Activated T-helper 17 cell treated with anti-CD3 and anti-CD28 coated beads, Interleukin-2, amount 50 U/mL, for 72 hours (primary cell): Measurements from ENCODE around the gene DEXI. TPM values are rescaled to one million over a fixed set of nuclear protein-coding genes. Genes with fewer than 3 reads are reported as not detected.

Experiments
- ATAC-seq: fragments of 150-1000 bp; cut with Tn5 transposase; replicated peaks from 2 replicates; pipeline ENCODE4 v1.10.0; 2021; ENCODE audit warnings: mild to moderate bottlenecking, moderate library complexity
- H3K27ac Mint-ChIP-seq: one replicate; pipeline ENCODE4 v1.8.0; 2022; ENCODE audit warnings: mixed read lengths
- H3K27me3 Mint-ChIP-seq: one replicate; pipeline ENCODE4 v1.8.0; 2022; ENCODE audit warnings: mixed read lengths
- H3K36me3 Mint-ChIP-seq: one replicate; pipeline ENCODE4 v1.8.0; 2022; ENCODE audit warnings: low read depth, mild to moderate bottlenecking, mixed read lengths
- H3K4me1 Mint-ChIP-seq: one replicate; pipeline ENCODE4 v1.8.0; 2022; ENCODE audit warnings: mixed read lengths
- H3K4me3 Mint-ChIP-seq: one replicate; pipeline ENCODE4 v1.8.0; 2022; ENCODE audit warnings: mild to moderate bottlenecking, mixed read lengths
- H3K9me3 Mint-ChIP-seq: one replicate; pipeline ENCODE4 v1.8.0; 2022; ENCODE audit warnings: mixed read lengths
- total RNA-seq, 2 donors: library from RNA; stranded (reverse); gene quantifications; one replicate each; pipeline ENCODE4 v1.2.3, GENCODE V29; 2022

DEXI gene
- total RNA-seq, 2 donors from 2014 or later = 22.6 to 24.6 TPM

DNA sequence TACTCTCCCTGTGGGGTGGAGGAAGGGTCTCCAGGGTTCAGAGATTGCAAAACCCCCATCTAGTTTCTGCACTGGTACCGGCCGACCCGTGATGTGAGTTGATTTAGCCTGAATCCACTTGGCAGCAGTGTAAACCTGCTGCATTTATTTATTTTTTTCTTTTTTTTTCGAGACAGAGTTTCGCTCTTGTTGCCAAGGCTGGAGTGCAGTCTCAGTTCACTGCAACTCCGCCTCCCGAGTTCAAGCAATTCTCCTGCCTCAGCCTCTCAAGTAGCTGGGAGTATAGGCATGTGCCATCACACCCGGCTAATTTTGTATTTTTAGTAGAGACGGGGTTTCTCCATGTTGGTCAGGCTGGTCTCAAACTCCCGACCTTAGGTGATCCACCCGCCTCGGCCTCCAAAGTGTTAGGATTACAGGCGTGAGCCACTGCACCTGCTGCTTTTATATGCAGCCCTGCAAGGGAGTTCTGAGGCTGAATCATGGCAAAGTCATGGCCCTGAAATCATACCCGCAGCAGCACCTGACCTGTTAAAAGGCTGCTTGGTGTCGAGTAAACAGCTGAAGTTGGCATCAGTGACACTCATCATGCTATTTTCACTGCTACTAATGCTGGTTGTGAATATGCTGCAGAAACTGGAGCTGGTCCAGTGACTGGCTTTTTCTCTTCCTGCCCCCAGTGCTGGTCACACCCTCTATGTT lies 21.4 kb downstream of the DEXI start:
- Mint-ChIP-seq H3K27ac (no peak overlapping the region), H3K9me3 (no peaks in the 10 kb centered on the region), H3K36me3 (peaks cover 5% of the 10 kb centered on the region), H3K27me3 (no peaks in the 10 kb centered on the region), H3K4me3 (no peak overlapping the region), H3K4me1 (peaks cover 7% of the 10 kb centered on the region)
- ATAC-seq = no peak

DNA sequence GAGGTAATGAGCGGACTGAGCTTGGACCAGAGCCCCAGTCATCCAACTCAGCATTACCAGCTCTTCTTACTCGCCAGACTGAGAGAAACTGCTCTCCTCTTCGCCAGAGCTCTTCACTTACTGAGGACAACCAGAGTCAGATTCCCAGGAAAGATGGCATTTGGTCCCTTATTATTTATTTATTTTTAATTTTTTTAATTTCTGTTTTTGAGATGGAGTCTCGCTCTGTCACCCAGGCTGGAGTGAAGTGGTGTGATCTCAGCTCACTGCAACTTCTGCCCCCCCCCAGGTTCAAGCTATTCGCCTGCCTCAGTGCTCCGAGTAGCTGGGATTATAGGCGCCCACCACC lies 23.3 kb downstream of the DEXI start:
- no peak for ATAC-seq
- Mint-ChIP-seq H3K9me3 (no peaks in the 10 kb centered on the region), H3K27ac (no peak overlapping the region), H3K4me1 (peaks cover 12% of the 10 kb centered on the region), H3K36me3 (no peaks in the 10 kb centered on the region), H3K27me3 (no peaks in the 10 kb centered on the region), H3K4me3 (no peak overlapping the region)

DNA sequence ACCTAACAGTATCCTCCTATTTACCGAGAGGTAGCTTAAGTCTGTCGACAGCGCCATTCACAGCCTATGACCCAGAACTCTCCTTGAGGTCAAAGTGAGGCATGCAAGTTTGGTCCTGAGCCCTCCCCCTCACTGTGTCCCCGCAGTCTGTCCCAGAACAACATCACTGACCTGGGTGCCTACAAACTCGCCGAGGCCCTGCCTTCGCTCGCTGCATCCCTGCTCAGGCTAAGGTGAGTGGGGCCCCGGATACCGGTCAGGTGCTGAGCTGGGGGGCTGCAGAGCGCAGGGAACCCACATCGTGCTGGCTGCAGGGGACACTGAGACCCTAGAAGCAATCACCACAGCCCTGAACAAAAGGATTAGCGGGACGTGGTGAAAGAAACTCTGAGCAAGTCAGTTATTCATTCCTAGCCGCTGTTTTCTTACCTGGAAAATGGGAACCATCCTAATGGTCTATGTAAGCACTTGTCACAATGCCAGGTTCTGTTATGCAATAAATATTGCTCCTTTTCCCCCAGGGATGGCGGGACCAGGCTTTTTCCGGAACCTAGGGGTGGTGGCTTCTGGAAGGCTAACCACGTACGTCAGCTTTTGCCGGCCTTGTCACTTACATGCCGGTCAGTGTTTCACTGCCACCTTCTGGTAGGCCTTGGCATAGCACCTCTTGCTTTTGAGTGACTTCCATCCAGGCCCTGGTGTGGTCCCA lies 23.8 kb downstream of the DEXI start:
- H3K27ac Mint-ChIP-seq = no peak overlapping the region
- peak; percentile 74 for ATAC-seq

DNA sequence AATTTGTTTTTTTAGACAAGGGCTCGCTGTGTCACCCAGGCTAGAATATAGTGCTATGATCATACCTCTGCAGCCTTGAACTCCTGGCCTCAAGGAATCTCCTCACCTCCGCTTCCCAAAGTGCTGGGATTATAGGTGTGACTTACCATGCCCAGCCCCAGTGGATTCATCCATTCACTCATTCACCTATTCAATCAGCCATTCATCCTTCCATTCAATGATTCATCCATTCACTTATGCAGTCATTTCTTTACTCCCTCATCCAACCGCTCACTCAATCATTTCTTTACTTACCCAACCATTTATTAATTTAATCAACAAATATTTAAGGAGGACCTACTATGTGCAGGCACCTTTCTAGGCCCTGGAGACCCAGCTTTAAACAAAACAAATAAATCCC lies 25.7 kb downstream of the DEXI start:
- ATAC-seq = peak; percentile 66
- H3K36me3 Mint-ChIP-seq = no peaks in the 10 kb centered on the region
- peaks cover 12% of the 10 kb centered on the region for H3K4me1 Mint-ChIP-seq
- H3K9me3 Mint-ChIP-seq = no peaks in the 10 kb centered on the region
- peak overlapping the region; percentile 1 for H3K4me3 Mint-ChIP-seq
- no peak overlapping the region for H3K27ac Mint-ChIP-seq
- no peaks in the 10 kb centered on the region for H3K27me3 Mint-ChIP-seq

More for the DNA sequence above, 23.8 kb downstream of the DEXI start:
- Mint-ChIP-seq H3K27me3 (no peaks in the 10 kb centered on the region), H3K4me1 (peaks cover 12% of the 10 kb centered on the region), H3K9me3 (no peaks in the 10 kb centered on the region), H3K36me3 (no peaks in the 10 kb centered on the region), H3K4me3 (no peak overlapping the region)

DNA sequence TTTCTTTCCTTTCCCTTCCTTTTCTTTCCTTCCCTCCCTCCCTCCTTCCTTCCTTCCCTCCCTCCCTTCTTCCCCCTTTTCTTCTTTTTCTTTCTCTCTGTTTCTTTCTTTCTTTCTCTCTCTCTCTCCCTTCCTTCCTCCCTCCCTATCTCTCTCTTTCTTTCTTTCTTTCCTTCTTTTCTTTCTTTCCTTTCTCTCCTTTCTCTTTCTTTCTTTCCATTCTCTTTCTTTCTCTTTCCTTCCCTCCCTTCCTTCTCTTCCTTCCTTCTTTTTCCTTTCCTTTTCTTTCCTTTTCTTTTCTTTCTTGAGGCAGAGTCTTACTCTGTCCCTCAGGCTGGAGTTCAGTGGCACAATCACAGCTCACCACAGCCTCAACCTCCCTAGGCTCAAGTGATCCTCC lies 31.0 kb downstream of the DEXI start:
- no peaks in the 10 kb centered on the region for H3K36me3 Mint-ChIP-seq
- H3K27me3 Mint-ChIP-seq = no peaks in the 10 kb centered on the region
- ATAC-seq = no peak
- H3K27ac Mint-ChIP-seq = peak overlapping the region; percentile 62
- no peaks in the 10 kb centered on the region for H3K9me3 Mint-ChIP-seq
- no peak overlapping the region for H3K4me3 Mint-ChIP-seq
- H3K4me1 Mint-ChIP-seq = peaks cover 6% of the 10 kb centered on the region

DNA sequence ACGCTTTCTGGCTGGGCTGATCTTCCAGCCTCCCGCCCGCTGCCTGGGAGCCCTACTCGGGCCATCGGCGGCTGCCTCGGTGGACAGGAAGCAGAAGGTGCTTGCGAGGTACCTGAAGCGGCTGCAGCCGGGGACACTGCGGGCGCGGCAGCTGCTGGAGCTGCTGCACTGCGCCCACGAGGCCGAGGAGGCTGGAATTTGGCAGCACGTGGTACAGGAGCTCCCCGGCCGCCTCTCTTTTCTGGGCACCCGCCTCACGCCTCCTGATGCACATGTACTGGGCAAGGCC lies 34.6 kb downstream of the DEXI start:
- no peaks in the 10 kb centered on the region for H3K9me3 Mint-ChIP-seq
- no peak for ATAC-seq
- no peaks in the 10 kb centered on the region for H3K27me3 Mint-ChIP-seq
- no peak overlapping the region for H3K4me3 Mint-ChIP-seq
- no peak overlapping the region for H3K27ac Mint-ChIP-seq
- no peaks in the 10 kb centered on the region for H3K36me3 Mint-ChIP-seq
- no peaks in the 10 kb centered on the region for H3K4me1 Mint-ChIP-seq

DNA sequence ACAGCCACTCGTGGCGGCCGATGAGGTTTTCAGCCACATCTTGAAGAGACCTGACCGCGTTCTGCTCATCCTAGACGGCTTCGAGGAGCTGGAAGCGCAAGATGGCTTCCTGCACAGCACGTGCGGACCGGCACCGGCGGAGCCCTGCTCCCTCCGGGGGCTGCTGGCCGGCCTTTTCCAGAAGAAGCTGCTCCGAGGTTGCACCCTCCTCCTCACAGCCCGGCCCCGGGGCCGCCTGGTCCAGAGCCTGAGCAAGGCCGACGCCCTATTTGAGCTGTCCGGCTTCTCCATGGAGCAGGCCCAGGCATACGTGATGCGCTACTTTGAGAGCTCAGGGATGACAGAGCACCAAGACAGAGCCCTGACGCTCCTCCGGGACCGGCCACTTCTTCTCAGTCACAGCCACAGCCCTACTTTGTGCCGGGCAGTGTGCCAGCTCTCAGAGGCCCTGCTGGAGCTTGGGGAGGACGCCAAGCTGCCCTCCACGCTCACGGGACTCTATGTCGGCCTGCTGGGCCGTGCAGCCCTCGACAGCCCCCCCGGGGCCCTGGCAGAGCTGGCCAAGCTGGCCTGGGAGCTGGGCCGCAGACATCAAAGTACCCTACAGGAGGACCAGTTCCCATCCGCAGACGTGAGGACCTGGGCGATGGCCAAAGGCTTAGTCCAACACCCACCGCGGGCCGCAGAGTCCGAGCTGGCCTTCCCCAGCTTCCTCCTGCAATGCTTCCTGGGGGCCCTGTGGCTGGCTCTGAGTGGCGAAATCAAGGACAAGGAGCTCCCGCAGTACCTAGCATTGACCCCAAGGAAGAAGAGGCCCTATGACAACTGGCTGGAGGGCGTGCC lies 35.1 kb downstream of the DEXI start:
- no peaks in the 10 kb centered on the region for H3K4me1 Mint-ChIP-seq
- no peak overlapping the region for H3K27ac Mint-ChIP-seq
- ATAC-seq = no peak
- no peaks in the 10 kb centered on the region for H3K36me3 Mint-ChIP-seq
- no peak overlapping the region for H3K4me3 Mint-ChIP-seq
- H3K27me3 Mint-ChIP-seq = no peaks in the 10 kb centered on the region
- H3K9me3 Mint-ChIP-seq = no peaks in the 10 kb centered on the region

DNA sequence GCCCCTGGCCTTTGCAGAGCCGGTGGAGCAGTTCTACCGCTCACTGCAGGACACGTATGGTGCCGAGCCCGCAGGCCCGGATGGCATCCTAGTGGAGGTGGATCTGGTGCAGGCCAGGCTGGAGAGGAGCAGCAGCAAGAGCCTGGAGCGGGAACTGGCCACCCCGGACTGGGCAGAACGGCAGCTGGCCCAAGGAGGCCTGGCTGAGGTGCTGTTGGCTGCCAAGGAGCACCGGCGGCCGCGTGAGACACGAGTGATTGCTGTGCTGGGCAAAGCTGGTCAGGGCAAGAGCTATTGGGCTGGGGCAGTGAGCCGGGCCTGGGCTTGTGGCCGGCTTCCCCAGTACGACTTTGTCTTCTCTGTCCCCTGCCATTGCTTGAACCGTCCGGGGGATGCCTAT lies 35.8 kb downstream of the DEXI start:
- Mint-ChIP-seq H3K27ac (no peak overlapping the region), H3K9me3 (no peaks in the 10 kb centered on the region), H3K4me1 (no peaks in the 10 kb centered on the region), H3K36me3 (no peaks in the 10 kb centered on the region), H3K4me3 (no peak overlapping the region), H3K27me3 (no peaks in the 10 kb centered on the region)
- ATAC-seq = no peak

DNA sequence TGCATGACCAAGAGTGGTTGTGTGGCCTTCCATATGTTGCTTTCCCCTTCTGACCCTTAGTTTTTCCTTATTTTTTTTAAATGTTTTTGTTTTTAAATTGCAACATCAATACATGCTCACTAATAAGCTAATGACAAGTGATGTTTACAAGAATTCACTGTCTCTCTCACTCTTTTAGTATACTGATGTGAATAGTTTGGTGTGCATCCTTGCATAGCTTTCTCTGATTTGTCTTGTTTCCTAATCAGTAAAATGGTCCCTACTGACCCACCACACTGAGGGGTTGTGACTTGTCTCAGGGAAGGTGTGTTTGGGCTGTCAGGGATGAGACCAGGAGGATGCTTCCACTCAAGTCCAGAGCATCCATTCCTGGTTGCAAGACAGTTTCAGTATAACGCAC lies 39.3 kb downstream of the DEXI start:
- Mint-ChIP-seq H3K27ac (no peak overlapping the region), H3K36me3 (no peaks in the 10 kb centered on the region), H3K9me3 (no peaks in the 10 kb centered on the region), H3K4me1 (no peaks in the 10 kb centered on the region), H3K4me3 (no peak overlapping the region), H3K27me3 (no peaks in the 10 kb centered on the region)
- no peak for ATAC-seq

DNA sequence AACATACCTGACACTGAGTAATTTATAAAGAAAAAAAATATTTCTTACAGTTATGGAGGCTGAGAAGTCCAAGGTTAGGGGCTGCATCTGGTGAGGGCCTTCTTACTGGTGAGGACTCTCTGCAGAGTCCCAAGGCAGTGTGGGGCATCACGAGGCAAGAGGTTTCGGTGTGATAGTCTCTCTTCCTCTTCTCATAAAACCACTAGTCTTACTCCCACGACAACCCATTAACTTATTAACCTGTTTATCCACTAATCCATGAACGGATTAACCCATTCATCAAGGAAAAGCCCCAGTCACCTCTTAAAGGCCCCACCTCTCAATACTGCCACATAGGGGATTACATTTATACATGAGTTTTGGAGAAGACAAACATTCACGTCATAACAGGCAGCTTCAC lies 45.1 kb downstream of the DEXI start:
- no peaks in the 10 kb centered on the region for H3K36me3 Mint-ChIP-seq
- no peak overlapping the region for H3K4me3 Mint-ChIP-seq
- H3K9me3 Mint-ChIP-seq = no peaks in the 10 kb centered on the region
- peaks cover 6% of the 10 kb centered on the region for H3K27me3 Mint-ChIP-seq
- no peaks in the 10 kb centered on the region for H3K4me1 Mint-ChIP-seq
- no peak overlapping the region for H3K27ac Mint-ChIP-seq
- no peak for ATAC-seq

DNA sequence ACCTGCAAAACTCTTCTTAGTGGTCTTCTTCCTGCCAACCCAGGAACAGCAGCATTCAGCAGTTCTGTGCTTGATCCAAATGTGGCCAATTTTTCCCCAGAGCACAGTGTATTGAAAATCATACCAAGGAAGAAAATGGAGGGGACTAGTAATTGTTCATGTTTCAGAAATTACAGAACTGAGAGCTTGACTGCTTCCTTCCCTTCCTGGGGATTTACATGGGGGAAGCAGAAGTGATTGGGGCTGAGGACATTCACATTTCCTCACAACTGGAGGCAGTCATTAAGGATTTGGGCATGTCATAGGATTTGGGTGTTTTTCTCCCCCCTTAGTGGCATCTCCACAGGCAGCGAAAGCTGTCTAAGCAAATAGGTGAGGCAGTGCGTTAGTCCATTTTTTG lies 45.5 kb downstream of the DEXI start:
- Mint-ChIP-seq H3K9me3 (no peaks in the 10 kb centered on the region), H3K4me3 (no peak overlapping the region), H3K27ac (no peak overlapping the region), H3K4me1 (no peaks in the 10 kb centered on the region), H3K36me3 (no peaks in the 10 kb centered on the region), H3K27me3 (peaks cover 6% of the 10 kb centered on the region)
- ATAC-seq = no peak

DNA sequence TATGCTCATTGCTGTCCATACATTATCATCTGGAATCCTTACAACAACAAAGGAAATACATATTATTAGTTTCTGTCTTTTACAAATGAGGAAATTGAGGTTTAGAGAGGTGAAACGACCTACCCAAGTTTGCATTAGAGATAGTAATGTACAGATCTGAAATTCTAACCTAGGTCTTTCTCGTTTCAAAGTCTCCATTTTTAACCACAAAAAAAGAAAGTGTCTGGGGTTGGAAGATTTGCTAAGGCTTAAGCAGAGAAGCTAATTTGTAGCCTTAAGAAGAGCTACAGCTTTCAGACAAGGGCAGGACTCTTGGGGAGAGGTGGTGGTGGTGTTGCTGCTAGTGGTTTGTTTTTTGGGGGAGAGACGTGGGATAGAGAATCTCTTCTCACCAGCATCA lies 46.1 kb downstream of the DEXI start:
- H3K27me3 Mint-ChIP-seq = peaks cover 6% of the 10 kb centered on the region
- no peaks in the 10 kb centered on the region for H3K36me3 Mint-ChIP-seq
- ATAC-seq = no peak
- H3K4me1 Mint-ChIP-seq = no peaks in the 10 kb centered on the region
- no peaks in the 10 kb centered on the region for H3K9me3 Mint-ChIP-seq
- H3K4me3 Mint-ChIP-seq = no peak overlapping the region
- H3K27ac Mint-ChIP-seq = no peak overlapping the region

DNA sequence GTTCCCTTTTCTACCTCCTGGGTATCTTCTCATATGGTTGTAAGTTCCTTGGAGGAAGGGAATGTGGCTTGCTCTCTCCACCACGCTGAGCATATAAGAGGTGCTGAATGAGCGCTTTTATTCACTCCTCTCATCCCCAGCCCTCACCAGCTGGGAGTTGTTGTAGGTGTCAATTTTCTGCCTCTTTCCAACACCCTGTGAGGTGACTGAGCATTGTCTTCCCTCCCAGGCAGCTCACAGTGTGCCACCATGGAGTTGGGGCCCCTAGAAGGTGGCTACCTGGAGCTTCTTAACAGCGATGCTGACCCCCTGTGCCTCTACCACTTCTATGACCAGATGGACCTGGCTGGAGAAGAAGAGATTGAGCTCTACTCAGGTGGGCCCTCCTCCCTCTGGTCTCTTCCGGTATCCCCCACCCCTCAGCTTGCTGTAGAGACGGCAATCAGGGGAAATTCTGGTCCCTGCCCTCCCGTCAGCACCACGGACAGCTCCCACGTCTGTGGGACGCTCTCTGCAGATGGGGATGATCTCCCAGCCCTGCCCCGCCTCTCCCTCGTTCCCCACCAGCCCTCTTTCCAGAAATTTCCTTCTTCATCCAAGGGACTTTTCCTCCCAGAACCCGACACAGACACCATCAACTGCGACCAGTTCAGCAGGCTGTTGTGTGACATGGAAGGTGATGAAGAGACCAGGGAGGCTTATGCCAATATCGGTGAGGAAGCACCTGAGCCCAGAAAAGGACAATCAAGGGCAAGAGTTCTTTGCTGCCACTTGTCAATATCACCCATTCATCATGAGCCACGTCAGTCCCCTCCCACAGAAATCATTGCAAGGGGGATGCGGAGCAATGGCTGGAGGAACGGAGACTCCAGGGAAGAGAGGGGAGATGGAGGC lies 47.0 kb downstream of the DEXI start:
- no peaks in the 10 kb centered on the region for H3K4me1 Mint-ChIP-seq
- no peak overlapping the region for H3K27ac Mint-ChIP-seq
- H3K4me3 Mint-ChIP-seq = no peak overlapping the region
- peaks cover 6% of the 10 kb centered on the region for H3K27me3 Mint-ChIP-seq
- no peak for ATAC-seq
- no peaks in the 10 kb centered on the region for H3K36me3 Mint-ChIP-seq
- no peaks in the 10 kb centered on the region for H3K9me3 Mint-ChIP-seq

DNA sequence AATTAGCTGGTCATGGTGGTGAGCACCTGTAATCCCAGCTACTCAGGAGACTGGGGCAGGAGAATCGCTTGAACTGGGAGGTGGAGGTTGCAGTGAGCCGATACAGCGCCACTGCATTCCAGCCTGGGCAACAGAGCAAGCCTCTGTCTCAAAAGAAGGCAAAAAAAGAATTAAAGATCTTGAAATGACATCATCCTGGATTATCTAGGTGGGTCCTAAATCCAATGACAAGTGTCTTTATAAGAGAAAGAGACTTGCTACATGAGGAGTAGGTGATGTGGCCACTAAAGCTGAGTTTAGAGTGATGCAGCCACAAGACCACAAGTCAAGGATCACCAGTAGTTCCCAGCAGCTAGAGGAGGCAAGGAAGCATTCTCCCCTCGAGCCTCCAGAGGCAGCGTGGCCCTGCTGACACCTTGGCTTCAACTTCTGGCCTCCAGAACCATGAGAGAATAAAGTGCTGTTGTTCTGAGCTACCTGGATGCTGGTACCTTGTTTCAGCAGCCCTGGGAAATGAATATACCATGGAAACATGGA lies 49.4 kb downstream of the DEXI start:
- H3K27ac Mint-ChIP-seq = no peak overlapping the region
- peaks cover 6% of the 10 kb centered on the region for H3K27me3 Mint-ChIP-seq
- no peaks in the 10 kb centered on the region for H3K36me3 Mint-ChIP-seq
- no peak overlapping the region for H3K4me3 Mint-ChIP-seq
- no peaks in the 10 kb centered on the region for H3K9me3 Mint-ChIP-seq
- H3K4me1 Mint-ChIP-seq = no peaks in the 10 kb centered on the region
- no peak for ATAC-seq
